Neuronal stem cell (in vitro differentiated cells): ENCODE data around the gene HDAC4.

Source experiments
- DNase-seq: peaks from one replicate; pipeline ENCODE4 v3.0.0-alpha.2; 2013; ENCODE audit warnings: low spot score
- H2AFZ ChIP-seq: one replicate; pipeline ENCODE4 v1.6.1; 2013; ENCODE audit warnings: mild to moderate bottlenecking, low read length, inconsistent platforms
- H2AK5ac ChIP-seq: 2 replicates; pipeline ENCODE4 v1.6.1; 2013; ENCODE audit warnings: low read depth, mild to moderate bottlenecking, inconsistent platforms, low read length, moderate library complexity, mixed read lengths
- H2BK120ac ChIP-seq: 2 replicates; pipeline ENCODE4 v1.6.1; 2013; ENCODE audit warnings: low read depth, mild to moderate bottlenecking, inconsistent platforms, low read length, moderate library complexity, mixed read lengths
- H2BK12ac ChIP-seq: one replicate; pipeline ENCODE4 v1.6.1; 2013; ENCODE audit warnings: low read length, inconsistent platforms
- H2BK15ac ChIP-seq: 2 replicates; pipeline ENCODE4 v1.6.1; 2013; ENCODE audit warnings: mild to moderate bottlenecking, low read length, inconsistent platforms, mixed read lengths
- H2BK5ac ChIP-seq: one replicate; pipeline ENCODE4 v1.6.1; 2013; ENCODE audit warnings: inconsistent platforms, mild to moderate bottlenecking, low read length, moderate library complexity
- H3K14ac ChIP-seq: one replicate; pipeline ENCODE4 v1.6.1; 2013; ENCODE audit warnings: low read length, inconsistent platforms
- H3K18ac ChIP-seq: 2 replicates; pipeline ENCODE4 v1.6.1; 2013; ENCODE audit warnings: low read length, inconsistent platforms
- H3K23ac ChIP-seq: 2 replicates; pipeline ENCODE4 v1.6.1; 2013; ENCODE audit warnings: low read depth, mild to moderate bottlenecking, mixed read lengths, low read length, inconsistent platforms; ENCODE audit not compliant: poor library complexity
- H3K27ac ChIP-seq: replicated peaks from 3 replicates; pipeline ENCODE4 v1.5.1; 2013; ENCODE audit warnings: low read length, inconsistent platforms
- H3K27me3 ChIP-seq, 3 experiments: 2 replicates each; pipeline ENCODE4 v1.6.1; 2013; ENCODE audit warnings: low read length in 3 of 3, mild to moderate bottlenecking in 2 of 3, inconsistent platforms in 1 of 3, low read depth in 1 of 3, mixed read lengths in 1 of 3, moderate library complexity in 1 of 3; ENCODE audit not compliant: control insufficient read depth in 3 of 3, insufficient read depth in 3 of 3
- H3K36me3 ChIP-seq, 2 donors: replicated peaks in 1 of 2; 2 replicates each; pipeline ENCODE4 v1.6.1; 2013; ENCODE audit warnings: low read length in 2 of 2; ENCODE audit not compliant: control insufficient read depth in 2 of 2, insufficient read depth in 2 of 2
- H3K4ac ChIP-seq: 2 replicates; pipeline ENCODE4 v1.6.1; 2013; ENCODE audit warnings: inconsistent platforms, mild to moderate bottlenecking, low read length, moderate library complexity
- H3K4me1 ChIP-seq, 2 donors: 1 replicate in 1 of 2; 2 replicates in 1 of 2; pipeline ENCODE4 v1.6.1; 2013; ENCODE audit warnings: low read length in 2 of 2, low read depth in 1 of 2; ENCODE audit not compliant: control insufficient read depth in 2 of 2, insufficient read depth in 1 of 2
- H3K4me2 ChIP-seq: one replicate; pipeline ENCODE4 v1.6.1; 2013; ENCODE audit warnings: mild to moderate bottlenecking, low read length, inconsistent platforms; ENCODE audit not compliant: insufficient read depth, poor library complexity, severe bottlenecking
- H3K4me3 ChIP-seq, 2 donors: 2 replicates each; pipeline ENCODE4 v1.5.1; 2013; ENCODE audit warnings: low read length in 2 of 2, mild to moderate bottlenecking in 2 of 2, inconsistent platforms in 1 of 2, moderate library complexity in 1 of 2
- H3K79me1 ChIP-seq: one replicate; pipeline ENCODE4 v1.6.1; 2013; ENCODE audit warnings: low read depth, mild to moderate bottlenecking, inconsistent platforms, low read length, moderate library complexity
- H3K9ac ChIP-seq: one replicate; pipeline ENCODE4 v1.6.1; 2013; ENCODE audit warnings: mild to moderate bottlenecking, low read depth, low read length, inconsistent platforms; ENCODE audit not compliant: poor library complexity
- H3K9me3 ChIP-seq, 2 donors: replicated peaks in 1 of 2; 2 replicates each; pipeline versions ENCODE3 to v1.6.1; 2013; ENCODE audit warnings: low read length in 2 of 2, mild to moderate bottlenecking in 2 of 2, inconsistent platforms in 1 of 2, low read depth in 1 of 2, mixed read lengths in 1 of 2, moderate library complexity in 1 of 2; ENCODE audit not compliant: control insufficient read depth in 2 of 2, insufficient read depth in 1 of 2
- H4K8ac ChIP-seq: one replicate; pipeline ENCODE4 v1.6.1; 2013; ENCODE audit warnings: low read depth, mild to moderate bottlenecking, inconsistent platforms, low read length, moderate library complexity
- H4K91ac ChIP-seq: one replicate; pipeline ENCODE4 v1.6.1; 2013; ENCODE audit warnings: low read length, low read depth, mild to moderate bottlenecking, inconsistent platforms; ENCODE audit not compliant: poor library complexity
- WGBS, 2 donors: extraction: QIAGEN DNeasy Blood & Tissue Kit; methylation state at CpG; one replicate each; pipeline ENCODE4 v1.1.7; 2013; ENCODE audit warnings: missing lambda C conversion rate in 2 of 2, mixed read lengths in 1 of 2; ENCODE audit not compliant: insufficient read length in 2 of 2, insufficient replicate concordance in 1 of 2; ENCODE audit errors: extremely low coverage in 2 of 2; 5-methylcytosine and 5-hydroxymethylcytosine counted together

Gene HDAC4

DNA sequence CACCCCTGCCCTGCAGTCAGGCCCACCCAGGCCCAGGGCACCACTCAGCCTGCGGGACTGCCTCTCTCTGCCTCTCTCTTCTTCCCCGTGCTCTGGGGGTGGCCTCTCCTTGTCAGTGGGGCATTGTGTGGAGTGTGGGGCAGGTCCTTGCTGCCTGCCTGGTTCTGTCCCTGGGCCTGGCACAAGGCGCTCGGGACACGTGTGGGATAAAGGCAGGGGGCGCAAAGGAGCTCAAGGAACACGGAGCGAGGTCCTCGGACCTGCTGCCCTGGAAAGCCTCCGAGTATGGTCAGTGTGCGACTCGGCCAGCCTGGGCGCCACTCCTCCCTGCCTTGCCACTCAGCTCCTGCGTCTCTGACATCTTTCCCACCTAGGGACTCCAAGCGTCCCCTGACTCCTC is 262.2 kb downstream of the HDAC4 start:
- no peak overlapping the region for H3K4me2 ChIP-seq
- no peaks in the 10 kb centered on the region for H3K9me3 ChIP-seq
- no peak for DNase-seq
- no peak overlapping the region for H3K9ac ChIP-seq
- no peak overlapping the region for H2AK5ac ChIP-seq
- no peak overlapping the region for H4K91ac ChIP-seq
- no peaks in the 10 kb centered on the region for H3K79me1 ChIP-seq
- no peak overlapping the region for H2BK120ac ChIP-seq
- peak overlapping the region; percentile 31 for H3K23ac ChIP-seq
- no peak overlapping the region for H3K4ac ChIP-seq
- H2BK15ac ChIP-seq, result no peak overlapping the region
- no peak overlapping the region for H2AFZ ChIP-seq
- no peak overlapping the region for H3K4me3 ChIP-seq
- H3K4me1 ChIP-seq, result no peaks in the 10 kb centered on the region
- no peak overlapping the region for H2BK12ac ChIP-seq
- no peaks in the 10 kb centered on the region for H3K27me3 ChIP-seq
- no peak overlapping the region for H2BK5ac ChIP-seq
- H4K8ac ChIP-seq, result no peak overlapping the region
- no peak overlapping the region for H3K18ac ChIP-seq
- no CpG with 5 or more reads among the region's 15 CpGs for whole genome bisulfite sequencing, 2 donors
- no peak overlapping the region for H3K27ac ChIP-seq
- no peak overlapping the region for H3K14ac ChIP-seq
- peaks cover 29 to 86% of the 10 kb centered on the region in 2 donors for H3K36me3 ChIP-seq

DNA sequence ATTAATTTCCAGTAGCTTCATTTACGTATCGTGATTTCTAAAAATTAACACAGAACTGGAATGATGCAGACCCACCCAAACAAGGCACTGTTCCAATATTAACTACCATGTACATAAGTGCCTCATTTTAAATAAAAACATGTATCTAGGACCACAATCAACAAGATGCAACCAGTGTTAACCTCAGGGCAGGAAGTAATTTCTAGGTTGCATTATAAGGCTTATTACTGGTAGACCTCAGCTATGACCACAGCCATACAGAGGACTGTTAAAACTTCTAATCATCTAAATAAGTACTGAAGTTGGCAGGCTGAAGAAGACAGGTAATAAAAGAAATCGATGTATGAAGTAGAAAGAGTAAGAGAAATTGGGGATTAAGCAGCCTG is 262.9 kb downstream of the HDAC4 start:
- Histone ChIP-seq H2AFZ (no peak overlapping the region), H3K4me2 (no peak overlapping the region), H2BK12ac (no peak overlapping the region), H3K23ac (no peak overlapping the region), H3K36me3 (peaks cover 31 to 85% of the 10 kb centered on the region in 2 donors), H3K4me1 (no peaks in the 10 kb centered on the region), H3K9me3 (no peaks in the 10 kb centered on the region), H2AK5ac (no peak overlapping the region), H3K4ac (no peak overlapping the region), H3K9ac (no peak overlapping the region), H2BK5ac (no peak overlapping the region), H3K4me3 (no peak overlapping the region), H3K14ac (no peak overlapping the region), H4K8ac (no peak overlapping the region), H4K91ac (no peak overlapping the region), H3K79me1 (no peaks in the 10 kb centered on the region), H3K18ac (no peak overlapping the region), H3K27me3 (no peaks in the 10 kb centered on the region), H2BK120ac (no peak overlapping the region), H3K27ac (no peak overlapping the region), H2BK15ac (no peak overlapping the region)
- no peak for DNase-seq
- 100% methylated on average over 1 of the region's 3 CpGs; no CpG with 5 or more reads in 1 of the 2 donors for WGBS, 2 donors

DNA sequence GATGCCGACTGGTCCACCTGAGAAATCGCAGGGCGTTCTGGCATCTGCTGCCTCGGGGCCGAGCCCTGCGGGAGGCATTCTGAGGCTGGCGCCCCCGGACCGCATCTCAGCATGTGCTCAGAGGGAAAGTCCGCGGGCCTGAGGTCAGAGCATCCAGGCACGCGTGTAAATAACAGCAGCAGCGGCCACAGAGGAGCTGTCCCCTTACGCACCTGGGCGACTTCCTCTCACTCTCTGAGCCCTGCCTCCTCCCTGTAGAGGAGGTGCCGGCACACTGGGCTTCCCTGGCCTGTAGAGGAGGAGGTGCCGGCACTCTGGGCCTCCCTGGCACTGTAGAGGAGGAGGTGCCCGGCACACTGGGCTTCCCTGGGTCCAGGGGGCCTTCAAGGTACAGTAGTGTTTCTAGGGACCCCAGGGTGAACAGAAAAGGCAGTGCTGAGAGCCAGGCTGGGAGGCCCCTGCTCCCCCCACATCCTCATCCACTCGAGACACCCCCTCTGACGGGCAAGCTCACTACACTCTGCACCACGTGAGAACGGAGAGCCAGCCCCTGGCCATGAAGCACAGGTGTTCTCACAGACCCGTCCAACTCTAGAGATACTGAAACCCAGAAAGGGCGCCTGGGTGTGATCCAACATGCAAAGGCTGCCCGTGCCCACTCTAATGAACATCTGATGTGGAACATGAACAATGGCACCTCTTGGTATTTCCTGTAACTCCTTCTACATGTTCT is 263.5 kb downstream of the HDAC4 start:
- H2AFZ ChIP-seq, result no peak overlapping the region
- no peaks in the 10 kb centered on the region for H3K27me3 ChIP-seq
- H3K79me1 ChIP-seq, result no peaks in the 10 kb centered on the region
- no peak overlapping the region for H4K8ac ChIP-seq
- H3K23ac ChIP-seq, result no peak overlapping the region
- peak overlapping the region; percentile 47 for H3K14ac ChIP-seq
- no peak overlapping the region for H3K9ac ChIP-seq
- H2BK15ac ChIP-seq, result no peak overlapping the region
- no peak overlapping the region for H2BK5ac ChIP-seq
- no peaks in the 10 kb centered on the region for H3K4me1 ChIP-seq
- DNase-seq, result no peak
- no peak overlapping the region for H2AK5ac ChIP-seq
- H3K27ac ChIP-seq, result no peak overlapping the region
- H3K9me3 ChIP-seq, result no peaks in the 10 kb centered on the region
- H4K91ac ChIP-seq, result no peak overlapping the region
- no peak overlapping the region for H3K4me2 ChIP-seq
- H3K4ac ChIP-seq, result no peak overlapping the region
- WGBS, 2 donors, result no CpG with 5 or more reads among the region's 26 CpGs
- no peak overlapping the region for H3K18ac ChIP-seq
- no peak overlapping the region for H3K4me3 ChIP-seq
- peaks cover 28 to 86% of the 10 kb centered on the region in 2 donors for H3K36me3 ChIP-seq
- H2BK120ac ChIP-seq, result no peak overlapping the region
- H2BK12ac ChIP-seq, result no peak overlapping the region

DNA sequence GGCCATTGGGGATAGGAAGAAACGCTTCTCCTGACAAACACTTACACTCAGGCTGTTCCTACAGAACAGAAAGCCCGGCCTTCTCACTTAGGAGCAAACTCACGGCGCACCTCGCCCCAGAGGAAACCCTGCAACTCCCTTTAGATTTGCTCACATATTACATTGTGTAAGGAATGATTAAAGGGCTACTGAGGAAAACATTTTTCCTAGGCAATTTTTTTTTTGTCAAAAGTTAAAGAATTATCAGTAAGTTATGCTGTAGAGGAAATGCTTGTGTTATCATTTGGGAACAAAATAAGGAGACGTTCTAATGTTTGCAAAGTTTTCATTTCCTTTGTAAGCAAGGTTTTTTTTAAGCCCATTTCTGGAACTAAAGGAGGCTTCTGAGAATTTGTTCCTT is 264.1 kb downstream of the HDAC4 start:
- Histone ChIP-seq H3K4me2 (no peak overlapping the region), H3K9ac (no peak overlapping the region), H3K27me3 (no peaks in the 10 kb centered on the region), H3K14ac (no peak overlapping the region), H2BK15ac (no peak overlapping the region), H4K91ac (no peak overlapping the region), H4K8ac (no peak overlapping the region), H2BK12ac (no peak overlapping the region), H3K27ac (no peak overlapping the region), H3K4ac (no peak overlapping the region), H3K79me1 (no peaks in the 10 kb centered on the region), H3K23ac (no peak overlapping the region), H2BK5ac (no peak overlapping the region), H3K4me1 (no peaks in the 10 kb centered on the region), H2AK5ac (no peak overlapping the region), H2AFZ (no peak overlapping the region), H3K18ac (no peak overlapping the region), H3K4me3 (no peak overlapping the region), H3K36me3 (peaks cover 31 to 86% of the 10 kb centered on the region in 2 donors), H3K9me3 (no peaks in the 10 kb centered on the region), H2BK120ac (no peak overlapping the region)
- no CpG with 5 or more reads among the region's 6 CpGs for WGBS, 2 donors
- DNase-seq, result no peak
